GM12878 (cell line): ENCODE data around the gene SQSTM1.

Source experiments
- BHLHE40 ChIP-seq, 2 experiments: fragments of 450-650 bp in 1 of 2; IDR thresholded peaks; 2 replicates each; pipeline ENCODE4 v1.6.1; 2011 to 2017; ENCODE audit warnings: low read depth in 2 of 2, borderline replicate concordance in 1 of 2, improper control_type of control experiment in 1 of 2, low read length in 1 of 2, mild to moderate bottlenecking in 1 of 2
- EP300 ChIP-seq, 2 experiments: fragments of 150-350 bp in 1 of 2; IDR thresholded peaks; 2 replicates each; pipeline ENCODE4 v1.6.1; 2011 to 2012; ENCODE audit warnings: low read depth in 2 of 2, low read length in 2 of 2, borderline replicate concordance in 1 of 2, improper control_type of control experiment in 1 of 2, inconsistent platforms in 1 of 2; ENCODE audit not compliant: control insufficient read depth in 1 of 2
- RB1 ChIP-seq: fragments of 450-650 bp; formaldehyde crosslinking; IDR thresholded peaks from 2 replicates; pipeline ENCODE4 v1.6.1; 2017; ENCODE audit warnings: mild to moderate bottlenecking, borderline replicate concordance

DNA sequence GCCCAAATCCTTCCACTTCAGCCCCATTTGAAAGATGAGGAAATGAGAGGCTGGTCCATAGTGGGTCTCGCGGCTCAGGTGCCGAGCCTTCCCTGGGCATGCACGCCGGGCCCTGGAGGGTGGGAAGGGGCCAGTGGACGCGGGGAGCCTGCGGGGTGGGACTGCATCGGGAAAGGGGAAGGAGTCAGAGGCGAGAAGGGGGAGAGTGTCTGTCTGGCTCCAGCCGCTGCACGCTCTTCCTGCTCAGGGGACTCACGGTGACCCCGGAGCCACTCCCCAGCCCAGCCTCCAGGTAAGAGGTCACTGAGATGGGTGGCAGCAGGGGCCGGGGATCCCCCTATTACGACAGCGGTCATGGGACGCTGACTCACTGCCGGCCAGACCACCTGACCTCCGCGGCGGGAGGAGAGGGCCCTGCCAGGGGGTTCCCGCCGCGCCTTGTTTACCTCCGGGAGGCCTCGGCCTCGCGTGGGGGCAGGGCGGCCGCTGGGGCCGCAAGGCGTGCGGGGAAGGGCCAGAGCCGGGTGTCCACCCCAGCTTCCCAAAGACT lies 1.9 kb upstream of the SQSTM1 start:
- no peak for TF ChIP-seq RB1
- TF ChIP-seq BHLHE40 (IDR thresholded peaks at IDR 0.05; ENCODE audit: borderline replicate concordance in 1 of 2, low read depth in 2 of 2, low read length in 1 of 2) = peak in 1 of 2 experiments; percentile 84; a peak in 3 of 4 replicates
- peak; percentile 83 to 87; a peak in 3 of 4 replicates for TF ChIP-seq EP300 (IDR thresholded peaks at IDR 0.05; ENCODE audit: borderline replicate concordance in 1 of 2, control insufficient read depth in 1 of 2, low read depth in 2 of 2, low read length in 2 of 2)
